Caki2 (cell line): ENCODE measurements around the gene SCFD2. TPM values are rescaled to one million over a fixed set of nuclear protein-coding genes. Genes with fewer than 3 reads are reported as not detected.

Experiments
- DNase-seq: peaks from one replicate; pipeline ENCODE4 v3.0.0-alpha.2; 2015; ENCODE audit warnings: low read depth
- in situ Hi-C: cut with HindIII; loops from 2 replicates; pipeline ENCODE4 v1.10.0; 2016; ENCODE audit warnings: low sequenced_read_pairs, low pct_unique_long_range_greater_than_20kb, mixed read lengths
- total RNA-seq: library from RNA; depleted of rRNA; stranded (reverse); fragments of >200 nt; shearing (Covaris generic); gene quantifications from 2 replicates; pipeline ENCODE4 v1.2.3, GENCODE V29; 2014; ENCODE audit warnings: low replicate concordance

The SCFD2 gene
- total RNA-seq, 1 experiment from 2014 or later = 19.0 TPM

DNA sequence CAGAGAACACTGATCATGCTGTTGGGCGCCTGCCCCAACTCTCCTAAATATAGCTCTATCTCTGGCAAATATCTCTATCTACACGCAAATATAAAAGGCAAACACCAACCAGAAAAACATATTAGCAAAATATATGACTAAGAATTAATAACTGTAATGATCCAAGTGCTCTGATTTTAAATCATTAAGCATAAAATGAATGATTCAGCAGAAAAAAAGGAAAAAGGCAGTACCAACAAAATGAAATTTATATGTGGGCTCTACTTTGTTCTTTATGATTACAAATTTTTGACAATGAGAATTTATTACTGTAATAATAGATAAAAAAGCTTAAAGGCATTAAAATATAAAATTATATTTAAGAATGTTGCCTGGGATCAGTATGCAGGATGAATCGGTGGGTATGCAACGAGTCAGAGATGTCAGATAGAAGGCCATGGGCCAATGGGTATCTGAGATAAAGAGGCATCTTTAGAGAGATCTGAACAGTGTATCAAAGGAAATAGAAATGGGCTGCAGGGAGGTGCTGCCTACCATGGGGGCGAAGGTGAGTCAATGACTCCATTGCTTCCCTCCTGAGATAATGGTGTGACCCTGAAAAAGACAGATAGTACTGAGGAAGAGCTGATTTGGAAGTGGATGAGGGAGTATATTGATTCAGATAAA, 234.8 kb downstream of the SCFD2 start:
- no peak for DNase-seq
- in situ Hi-C loops = no loop called here

DNA sequence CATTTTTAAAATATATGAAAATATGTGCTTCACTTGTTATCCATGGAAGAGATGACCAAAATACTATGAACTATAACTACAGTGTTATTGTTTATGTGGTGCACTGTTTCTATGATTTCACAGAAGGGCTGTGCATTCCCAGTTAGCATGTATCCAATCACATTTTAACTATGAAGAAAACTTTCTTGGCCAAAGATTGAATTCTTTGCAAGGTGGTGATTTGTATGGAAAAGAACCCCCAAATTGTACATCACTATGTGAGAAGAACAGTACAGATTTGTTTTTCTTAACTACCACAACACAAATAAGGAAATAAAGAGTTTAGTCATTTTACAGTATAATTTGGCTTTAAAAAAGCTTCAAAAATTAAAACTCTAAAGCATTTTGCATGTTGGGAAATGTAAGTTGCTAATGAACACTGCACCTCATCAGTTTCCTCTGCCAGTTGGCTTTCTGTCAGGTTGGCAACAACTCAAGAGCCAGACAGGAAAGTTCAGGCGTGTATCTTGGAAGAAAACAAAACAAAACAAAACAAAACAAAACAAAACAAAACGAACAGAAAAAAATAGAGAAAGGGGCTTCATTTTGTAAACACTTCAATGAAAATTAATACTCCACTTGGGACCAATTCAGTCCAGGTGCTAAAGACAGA, 237.0 kb downstream of the SCFD2 start:
- in situ Hi-C loops = no loop called here
- no peak for DNase-seq

DNA sequence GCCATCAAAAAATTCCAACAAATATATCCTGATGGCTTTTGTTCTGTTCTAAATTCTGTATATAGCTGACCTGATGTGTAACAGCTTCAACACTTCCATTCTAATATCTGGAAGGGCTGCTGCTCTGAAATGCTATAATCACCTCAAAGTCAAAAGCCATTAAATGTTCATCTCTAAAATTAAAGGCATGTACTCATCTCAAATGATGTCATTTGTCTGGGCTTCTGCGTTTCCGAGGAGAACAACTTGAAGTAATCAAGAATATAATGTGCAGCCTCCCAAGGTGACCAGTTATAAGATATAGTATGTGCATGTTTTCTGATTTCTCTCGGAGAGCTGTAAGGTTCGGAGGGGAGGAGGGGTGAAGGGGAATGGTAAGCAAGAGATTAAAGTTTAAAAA, 237.6 kb downstream of the SCFD2 start:
- no peak for DNase-seq
- in situ Hi-C loops = no loop called here

DNA sequence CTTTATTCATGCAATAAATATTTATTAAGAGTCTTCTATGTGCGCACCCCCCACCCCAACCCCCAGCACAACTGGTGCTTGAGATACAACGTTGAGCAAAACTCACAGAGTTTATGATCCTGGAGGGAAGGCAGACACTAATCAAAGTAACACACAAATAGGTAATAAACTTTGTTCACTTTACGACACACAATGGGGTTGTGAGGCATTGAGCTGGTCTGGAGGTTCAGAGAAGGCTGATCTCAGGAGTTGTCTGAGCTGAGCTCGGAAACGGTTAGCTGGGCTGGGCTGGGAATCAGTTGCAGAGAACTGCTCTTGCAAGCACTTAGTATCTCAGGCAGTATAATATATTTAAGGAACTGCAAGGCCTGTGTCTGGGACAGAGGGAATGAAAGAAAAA, 238.5 kb downstream of the SCFD2 start:
- in situ Hi-C loops = no loop called here
- DNase-seq = no peak

DNA sequence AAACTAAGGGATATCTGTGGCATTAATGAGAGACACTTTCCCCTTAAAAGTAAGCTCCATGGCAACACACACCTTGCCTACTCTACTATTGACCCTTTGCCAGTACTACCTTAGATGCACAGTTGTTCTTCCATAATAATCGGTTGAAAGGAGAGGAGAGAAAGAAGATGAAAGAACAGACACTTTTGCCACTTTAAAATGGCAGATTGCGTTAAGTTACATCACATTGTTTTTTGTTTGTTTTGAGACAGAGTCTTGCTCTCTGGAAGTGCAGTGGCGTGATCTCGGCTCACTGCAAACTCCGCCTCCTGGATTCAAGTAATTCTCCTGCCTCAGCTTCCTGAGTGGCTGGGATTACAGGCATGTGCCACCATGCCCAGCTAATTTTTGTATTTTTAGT, 239.8 kb downstream of the SCFD2 start:
- in situ Hi-C loops = no loop called here

DNA sequence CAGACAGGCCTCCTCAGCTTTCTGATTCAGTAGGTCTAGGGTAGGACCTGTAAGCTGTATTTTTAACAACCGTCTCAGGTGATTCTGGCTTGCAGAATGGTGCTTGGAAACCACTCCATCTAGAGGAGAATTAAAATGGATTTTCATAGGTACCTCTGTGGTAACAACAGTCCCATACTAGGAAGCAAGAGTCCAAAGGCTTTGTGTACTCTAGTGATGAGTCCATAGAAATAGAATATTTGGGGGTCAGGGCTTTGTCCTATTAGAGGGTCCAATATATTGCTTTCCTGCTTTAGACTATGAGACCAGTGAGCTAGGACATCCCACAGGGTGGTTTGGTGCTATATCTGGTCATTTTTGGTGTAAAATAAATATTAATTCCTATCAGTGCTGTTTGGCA, 242.0 kb downstream of the SCFD2 start:
- in situ Hi-C loops = no loop called here
- DNase-seq = no peak

More for the DNA sequence above, 239.8 kb downstream of the SCFD2 start:
- DNase-seq = no peak

DNA sequence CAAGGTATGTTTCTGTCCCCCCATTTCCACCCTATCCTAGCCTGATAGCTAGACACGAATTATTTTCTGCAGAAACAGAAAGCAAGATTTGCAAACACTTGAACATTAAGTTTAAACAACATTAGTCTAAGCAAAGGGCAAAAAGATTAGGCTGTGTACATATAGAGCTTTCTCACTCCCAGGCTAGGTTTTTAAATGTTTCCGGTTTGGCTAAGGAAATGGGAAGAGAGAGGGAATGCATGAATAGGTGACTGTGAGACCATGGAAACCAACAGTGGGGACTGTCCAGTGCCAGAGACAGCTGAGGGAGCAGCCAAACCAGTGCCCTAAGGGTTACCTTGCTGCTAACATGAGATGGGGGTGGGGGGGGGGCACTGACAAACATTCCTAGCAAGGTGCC, 242.7 kb downstream of the SCFD2 start:
- no peak for DNase-seq
- in situ Hi-C loops = no loop called here

DNA sequence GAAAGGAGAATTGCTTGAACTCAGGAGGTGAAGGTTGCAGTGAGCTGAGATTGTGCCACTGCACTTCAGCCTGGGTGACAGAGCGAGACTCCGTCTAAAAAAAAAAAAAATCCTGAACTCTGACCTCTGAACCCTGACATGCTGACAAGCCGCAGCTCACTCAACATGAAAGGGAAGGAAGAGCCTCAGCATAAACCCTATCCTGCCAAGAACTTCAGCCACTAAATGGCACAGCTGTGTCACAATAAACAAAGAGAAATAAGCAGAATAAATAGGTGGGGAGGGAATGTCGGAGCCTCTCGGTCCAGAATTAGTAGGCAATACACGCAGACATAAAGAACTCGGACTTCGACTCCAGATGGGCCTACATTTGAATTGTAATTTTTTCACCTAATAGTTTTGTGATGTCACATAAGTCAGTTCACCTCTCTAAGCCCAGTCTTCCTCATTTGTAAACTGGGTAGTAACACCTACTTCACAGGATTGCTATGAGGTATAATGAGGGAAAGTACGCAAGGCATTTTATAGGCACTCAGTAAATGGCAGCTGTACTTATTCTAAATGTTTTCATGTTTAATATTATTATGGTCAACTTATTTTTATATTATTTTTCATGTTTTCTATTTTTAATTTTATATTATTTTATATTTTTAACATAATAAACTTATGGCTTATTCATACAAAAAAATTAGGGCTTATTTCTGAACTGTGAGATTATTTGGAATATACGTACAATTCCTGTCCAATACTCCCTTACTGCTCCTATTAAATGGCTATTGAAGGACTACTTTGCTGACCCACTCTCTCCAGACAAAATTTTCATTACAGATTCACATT, 243.4 kb downstream of the SCFD2 start:
- DNase-seq = no peak
- in situ Hi-C loops = no loop called here

DNA sequence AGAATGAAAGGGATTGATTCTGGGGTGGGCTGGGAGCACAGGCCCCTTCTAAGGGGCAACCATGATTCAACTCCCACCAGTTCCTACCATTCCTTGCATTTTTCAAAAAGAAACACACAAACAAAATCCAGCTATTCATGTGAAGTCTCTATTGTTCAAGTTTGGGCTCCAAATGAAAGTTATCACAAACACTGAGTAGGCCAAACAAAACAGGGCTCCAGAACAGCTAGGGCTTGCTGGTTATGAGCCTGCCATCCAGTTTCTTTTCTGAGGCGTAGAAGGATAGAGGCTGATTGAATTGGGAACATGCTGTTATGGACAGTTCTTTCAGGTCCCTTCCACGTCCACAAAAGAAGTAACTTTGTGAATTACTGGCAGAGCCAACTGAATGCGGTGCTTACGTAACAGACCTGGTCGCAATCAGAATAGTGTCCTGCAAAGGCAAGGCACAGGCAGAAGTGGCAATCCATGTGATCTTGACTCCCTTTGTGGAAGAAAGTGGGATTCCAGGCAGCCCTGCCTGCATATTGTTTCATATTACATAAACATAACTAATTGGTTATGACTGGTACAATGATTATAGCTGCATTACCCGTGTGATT, 244.5 kb downstream of the SCFD2 start:
- in situ Hi-C loops = no loop called here

DNA sequence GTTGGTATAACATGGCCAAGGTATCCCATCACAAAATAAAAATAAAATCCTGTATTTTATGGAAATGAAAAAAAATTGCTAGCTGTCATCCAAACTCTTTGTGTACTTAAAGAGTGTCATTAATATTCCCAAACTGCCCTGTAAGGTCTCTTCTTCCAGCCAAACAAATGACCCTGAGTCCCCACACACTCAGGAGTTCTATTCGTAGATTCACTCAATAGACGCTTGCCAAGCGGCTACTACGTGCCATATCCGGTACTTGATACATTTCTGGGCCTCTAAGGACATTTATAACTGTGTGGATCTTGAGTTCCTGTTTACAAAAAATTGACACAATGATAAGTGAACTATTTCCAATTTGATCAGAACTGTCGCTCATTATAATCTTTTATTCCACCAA, 245.1 kb downstream of the SCFD2 start:
- in situ Hi-C loops = no loop called here
- no peak for DNase-seq

More for the DNA sequence above, 244.5 kb downstream of the SCFD2 start:
- DNase-seq = no peak

DNA sequence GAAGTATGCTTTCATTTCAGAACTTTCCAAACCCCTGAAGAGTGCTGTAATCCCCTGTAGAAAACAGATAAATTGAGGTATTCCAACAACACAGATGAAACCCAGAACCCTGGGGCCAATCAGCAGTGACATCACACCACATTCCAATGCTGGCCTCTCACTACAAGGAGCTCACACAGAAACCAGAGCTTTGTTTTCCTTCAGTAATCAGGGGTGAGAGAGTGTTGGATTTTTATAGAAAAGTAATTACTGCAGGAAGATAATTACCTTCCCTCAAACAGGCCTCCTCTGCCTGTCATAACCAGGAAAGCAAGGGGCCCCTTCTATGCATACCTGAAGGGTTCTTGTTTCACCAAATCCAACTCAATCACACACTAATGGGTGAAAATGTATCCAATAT, 246.2 kb downstream of the SCFD2 start:
- in situ Hi-C loops = no loop called here
- DNase-seq = peak; percentile 12

DNA sequence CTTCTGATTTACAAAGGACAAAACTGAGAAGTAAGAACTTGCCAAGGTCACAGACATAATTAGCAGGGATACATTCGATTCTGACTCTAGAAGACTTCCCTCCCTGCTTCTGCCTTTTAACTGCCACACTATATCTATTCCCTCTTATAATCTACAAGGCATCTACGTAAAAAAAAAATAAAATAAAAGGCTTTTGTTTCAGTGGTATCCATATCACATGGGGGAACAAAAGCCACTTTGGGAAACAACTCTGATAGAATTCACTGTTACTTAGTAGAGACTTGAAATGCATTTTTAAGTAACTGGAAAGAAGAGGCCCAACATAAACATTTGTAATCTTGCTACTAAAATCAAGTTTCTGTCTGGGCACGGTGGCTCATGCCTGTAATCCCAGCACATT, 247.2 kb downstream of the SCFD2 start:
- no peak for DNase-seq
- in situ Hi-C loops = no loop called here

DNA sequence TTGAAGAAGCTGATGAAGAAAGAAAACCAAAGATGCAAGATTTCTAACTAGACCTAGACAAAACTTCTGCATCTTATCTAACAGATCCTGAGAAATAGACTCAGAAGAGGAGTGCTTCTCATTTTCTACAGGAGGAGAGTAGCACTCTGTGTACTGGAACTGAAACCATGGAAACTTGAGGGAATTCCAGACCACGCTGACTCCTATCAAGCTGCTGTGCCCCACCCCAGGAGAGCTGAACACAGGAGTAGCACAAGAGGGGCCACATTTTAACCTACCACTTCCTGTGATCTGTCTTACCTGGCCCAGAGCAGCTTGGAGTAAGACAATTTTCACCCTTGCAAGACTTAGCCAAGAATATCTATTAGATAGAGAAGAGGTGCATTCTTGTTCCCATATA, 248.9 kb downstream of the SCFD2 start:
- no peak for DNase-seq
- in situ Hi-C loops = no loop called here

DNA sequence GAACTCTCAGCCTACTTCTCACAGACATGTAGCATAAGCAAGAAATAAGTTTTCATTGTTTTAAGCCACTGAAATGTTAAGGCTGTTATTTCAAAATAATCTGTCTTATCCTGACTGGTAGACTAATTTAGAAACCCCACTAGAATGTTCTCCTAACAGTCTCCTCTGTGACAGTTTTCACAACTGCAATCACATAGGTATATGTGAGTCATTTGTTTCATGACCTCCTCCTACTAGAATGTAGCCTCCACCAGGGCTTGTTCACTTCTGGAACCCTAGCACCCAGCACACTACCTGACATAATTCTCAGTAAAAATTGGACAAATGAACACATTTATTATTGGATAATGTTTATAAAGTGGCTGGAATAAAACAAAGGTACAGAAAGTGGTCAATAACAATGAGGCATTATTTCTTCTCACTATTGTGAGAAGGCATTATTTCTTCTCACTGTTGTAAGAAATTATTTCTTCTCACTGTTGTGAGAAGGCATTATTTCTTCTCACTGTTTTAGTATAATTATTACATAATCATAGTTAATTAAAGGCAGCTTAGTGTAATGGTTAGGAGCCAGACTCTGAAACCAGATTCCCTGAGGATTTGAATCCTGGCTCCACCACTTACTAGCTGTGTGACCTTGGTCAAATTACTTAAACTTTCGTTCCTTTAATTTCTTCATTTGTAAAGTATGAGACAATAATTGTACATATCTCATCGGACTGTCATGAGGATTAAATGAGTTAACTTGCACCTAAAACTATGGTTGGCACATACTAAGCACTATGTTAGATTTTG, 252.2 kb downstream of the SCFD2 start:
- DNase-seq = no peak
- in situ Hi-C loops = no loop called here

DNA sequence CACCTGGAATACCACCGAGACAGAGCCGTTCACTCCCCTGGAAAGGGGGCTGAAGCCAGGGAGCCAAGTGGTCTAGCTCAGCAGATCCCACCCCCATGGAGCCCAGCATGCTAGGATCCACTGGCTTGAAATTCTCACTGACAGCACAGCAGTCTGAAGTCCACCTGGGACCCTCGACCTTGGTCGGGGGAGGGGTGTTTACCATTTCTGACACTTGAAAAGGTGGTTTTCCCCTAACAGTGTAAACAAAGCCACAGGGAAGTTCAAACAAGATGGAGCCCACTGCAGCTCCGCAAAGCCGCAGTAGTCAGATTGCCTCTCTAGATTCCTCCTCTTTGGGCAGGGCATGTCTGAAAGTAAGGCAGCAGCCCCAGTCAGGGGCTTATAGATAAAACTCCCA, 260.5 kb downstream of the SCFD2 start:
- DNase-seq = no peak
- in situ Hi-C loops = no loop called here

DNA sequence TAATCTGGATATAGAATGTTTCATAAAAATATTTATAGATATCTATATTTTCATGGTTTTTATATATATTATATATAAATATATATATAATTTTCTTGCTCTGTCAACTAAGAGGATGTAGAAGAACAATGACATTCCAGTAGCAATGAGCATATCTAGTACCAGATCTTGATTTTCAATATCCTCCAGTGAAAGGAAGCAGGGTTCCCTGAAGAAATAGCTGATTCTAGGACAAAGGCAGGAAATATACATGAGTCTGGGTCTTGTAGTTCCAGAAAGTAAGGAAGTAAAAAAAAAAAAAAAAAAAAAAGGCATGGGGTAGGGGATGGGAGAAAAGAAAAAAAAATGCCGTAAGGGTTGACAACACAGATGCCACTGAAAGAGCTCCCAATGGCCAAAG, 262.4 kb downstream of the SCFD2 start:
- in situ Hi-C loops = no loop called here
- DNase-seq = no peak

DNA sequence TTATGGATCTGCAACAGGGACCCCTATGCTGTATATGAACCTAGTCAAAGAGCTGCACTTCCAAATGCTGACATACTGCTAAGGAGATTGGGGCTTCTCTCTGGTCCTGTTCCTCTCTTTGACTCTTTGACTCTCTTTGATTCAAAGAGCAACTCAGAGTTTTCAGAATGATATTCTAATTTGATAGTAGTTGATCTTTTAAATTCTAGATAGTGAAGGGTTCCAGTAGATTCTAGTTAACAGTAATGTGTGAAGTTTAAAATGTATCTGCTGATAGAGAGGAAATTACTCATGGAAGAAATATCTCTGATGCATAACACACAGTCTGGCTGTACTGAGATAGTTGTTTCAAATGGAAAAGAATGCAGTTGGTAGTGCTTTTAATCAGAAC, 264.7 kb downstream of the SCFD2 start:
- DNase-seq = no peak
- in situ Hi-C loops = no loop called here

DNA sequence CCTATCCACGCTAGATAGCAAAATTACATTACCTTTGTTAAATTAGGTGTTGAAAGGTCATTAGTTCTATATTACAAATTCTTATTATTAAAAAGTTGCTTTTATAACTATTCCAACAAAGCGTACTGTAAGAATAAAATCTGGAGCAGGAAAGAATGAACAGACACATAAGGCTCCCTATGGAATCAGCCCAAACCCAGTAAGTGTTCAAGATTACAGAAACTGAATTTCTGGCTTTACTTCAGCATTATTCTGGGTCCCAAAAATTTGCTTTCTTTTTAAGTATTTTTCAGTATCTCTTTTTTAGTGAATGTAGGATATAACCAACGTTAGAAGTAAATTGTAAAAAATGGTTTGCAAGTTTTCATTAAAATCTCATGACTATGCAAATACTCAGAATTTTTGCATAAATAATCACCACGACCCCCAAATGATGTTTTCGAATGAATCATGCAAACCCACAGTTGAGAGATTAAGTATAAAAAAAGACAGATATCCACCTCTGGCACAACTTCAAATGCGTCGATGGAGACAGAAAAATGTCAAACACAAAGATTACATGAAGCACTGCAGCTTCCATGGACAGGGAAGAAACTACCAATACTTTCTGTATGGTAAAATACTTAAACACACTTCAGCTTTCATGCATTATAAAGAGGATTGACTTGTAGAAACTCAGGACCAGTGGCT, 265.2 kb downstream of the SCFD2 start:
- no peak for DNase-seq
- in situ Hi-C loops = no loop called here
